HG02970 (cell line): Measurements from ENCODE around the gene XPO5.

Experiments used
- ATAC-seq: cut with Tn5 transposase; IDR thresholded peaks from one replicate; pipeline ENCODE4 v1.9.1; 2021; ENCODE audit warnings: mild to moderate bottlenecking, moderate library complexity, moderate number of reproducible peaks; ENCODE audit not compliant: unreplicated experiment, low FRiP score

Gene XPO5

DNA sequence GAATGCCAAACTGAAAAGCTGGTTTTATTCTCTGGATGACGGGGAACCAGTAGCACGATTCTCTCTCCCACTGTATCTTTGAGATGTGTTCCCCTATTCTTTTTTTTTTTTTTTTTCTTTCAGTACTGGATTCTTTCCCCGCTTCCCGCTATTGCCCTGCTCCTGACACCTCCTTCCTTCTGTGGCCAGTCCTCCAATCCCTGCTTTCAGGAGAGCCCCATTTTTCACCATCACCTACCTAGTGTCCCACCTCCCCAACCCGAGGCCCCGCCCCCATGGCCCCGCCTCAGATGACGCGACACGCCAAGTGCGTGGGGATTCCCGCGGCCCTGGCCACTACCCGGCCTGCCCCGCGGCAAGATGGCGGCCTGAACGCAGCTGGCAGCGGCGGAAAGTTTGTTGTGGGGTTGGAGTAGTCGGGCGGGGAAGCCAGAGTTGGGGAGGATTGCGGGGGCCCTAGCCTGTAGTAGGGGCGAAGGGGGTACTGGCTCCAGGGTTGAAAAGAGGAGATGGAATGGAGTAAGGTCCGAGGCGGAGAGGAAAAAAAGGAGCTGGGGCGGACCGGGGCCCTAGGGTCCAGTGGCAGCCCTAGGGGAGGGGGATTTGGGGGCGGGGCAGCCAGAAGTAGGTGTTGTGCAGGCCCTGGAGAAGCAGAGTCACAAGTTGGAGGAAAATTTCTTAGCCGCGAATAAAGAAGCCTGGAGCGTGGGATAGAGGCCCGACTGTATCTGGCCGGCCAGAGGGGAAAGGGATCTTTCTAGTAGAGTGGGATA is 98.4 kb downstream of the XPO5 start, which contains the start of gene TJAP1:
Gene TJAP1 (plus strand): TSS at position 336 of the 773 bp plus-strand sequence. CDS start 21,432 bp downstream, outside the sequence.
- ATAC-seq = peak; percentile 94

DNA sequence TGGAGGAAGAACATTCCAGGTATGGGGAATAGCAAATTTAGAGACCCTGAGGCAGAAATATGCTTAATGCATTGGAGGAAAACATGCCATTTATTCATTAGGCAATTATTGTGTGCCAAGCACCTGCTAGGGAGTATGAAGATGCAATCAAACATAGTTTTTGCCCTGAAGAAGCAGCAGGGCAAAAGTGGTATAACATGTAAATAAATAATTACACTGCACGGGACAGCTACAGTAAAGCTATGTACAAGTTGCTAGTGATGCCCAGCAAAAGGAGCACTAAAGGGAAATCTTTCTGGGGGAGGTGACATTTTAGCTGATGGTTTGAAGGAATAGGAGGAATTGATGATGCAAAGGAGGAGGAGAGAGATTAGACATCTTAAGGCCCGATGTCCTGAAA is 99.1 kb downstream of the XPO5 start:
- ATAC-seq = no peak

DNA sequence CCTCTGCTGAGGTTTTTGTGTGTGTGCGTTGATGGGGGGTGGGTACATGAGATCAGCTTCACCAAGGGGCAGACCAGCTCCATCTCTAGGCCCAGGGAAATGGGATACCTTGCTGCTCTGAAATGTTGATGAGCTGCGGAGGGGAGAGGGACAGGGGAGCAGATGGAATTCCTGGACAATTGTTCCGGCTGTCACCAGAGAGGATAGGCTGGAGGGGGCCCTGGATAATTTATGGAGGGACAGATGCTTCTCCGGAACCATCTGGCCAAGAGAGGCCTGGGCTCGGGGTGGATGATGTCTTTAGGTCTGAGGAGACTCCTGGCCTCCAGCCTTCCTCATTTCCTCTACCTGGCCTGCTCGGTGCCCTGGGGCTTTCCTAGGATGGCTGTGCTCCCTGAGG is 100.3 kb downstream of the XPO5 start:
- ATAC-seq = no peak

DNA sequence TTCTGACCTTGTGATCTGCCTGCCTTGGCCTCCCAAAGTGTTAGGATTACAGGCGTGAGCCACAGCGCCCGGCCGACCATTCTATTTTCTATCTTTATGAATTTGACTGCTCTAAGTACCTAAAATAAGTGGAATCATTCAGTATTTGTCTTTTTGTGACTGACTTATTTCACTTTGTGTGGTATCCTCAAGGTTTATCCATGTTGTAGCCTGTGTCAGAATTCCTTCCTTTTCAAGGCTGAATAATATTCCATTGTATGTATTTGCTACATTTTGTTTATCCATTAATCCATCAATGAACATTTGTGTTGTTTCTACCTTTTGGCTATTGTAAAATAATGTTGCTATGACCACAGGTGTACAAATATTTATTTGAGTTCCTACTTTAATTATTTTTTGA is 103.3 kb downstream of the XPO5 start:
- ATAC-seq = no peak
